Stimulated activated effector memory CD8-positive, alpha-beta T cell treated with anti-CD3 and anti-CD28 coated beads, Interleukin-12 subunit alpha, Interleukin-12 subunit beta, amount 100 ng/mL, for 72 hours (primary cell): ENCODE measurements around the gene MEP1A.
"Not testable (repeated sequence)": the region's sequence is repeated elsewhere in the genome, so short reads cannot be mapped to it uniquely, and the experiment has no call there.

Source experiments
- ATAC-seq: fragments of 150-1000 bp; cut with Tn5 transposase; 2 replicates; pipeline ENCODE4 v1.10.0; 2021
- DNase-seq, 2 donors: peaks; one replicate each; pipeline ENCODE4 v3.0.0; 2021 to 2022; ENCODE audit warnings: low spot score in 2 of 2
- H3K27ac Mint-ChIP-seq: one replicate; pipeline ENCODE4 v1.8.0; 2022; ENCODE audit warnings: mild to moderate bottlenecking, mixed read lengths
- H3K36me3 Mint-ChIP-seq: one replicate; pipeline ENCODE4 v1.8.0; 2022; ENCODE audit warnings: mild to moderate bottlenecking, mixed read lengths
- H3K4me1 Mint-ChIP-seq: one replicate; pipeline ENCODE4 v1.8.0; 2022; ENCODE audit warnings: mixed read lengths
- H3K4me3 Mint-ChIP-seq: one replicate; pipeline ENCODE4 v1.8.0; 2022; ENCODE audit warnings: mild to moderate bottlenecking, mixed read lengths
- H3K9me3 Mint-ChIP-seq: one replicate; pipeline ENCODE4 v1.8.0; 2022; ENCODE audit warnings: mixed read lengths

The MEP1A gene

GRCh38 chr6:46764280-46764679, 28.9 kb upstream of the MEP1A start:
- not testable (repeated sequence) for H3K4me1 Mint-ChIP-seq, H3K4me3 Mint-ChIP-seq, H3K36me3 Mint-ChIP-seq, ATAC-seq, H3K27ac Mint-ChIP-seq, DNase-seq, H3K9me3 Mint-ChIP-seq

GRCh38 chr6:46764961-46765360, 28.2 kb upstream of the MEP1A start:
- H3K9me3 Mint-ChIP-seq: peaks cover 3% of the 10 kb centered on the region
- H3K4me3 Mint-ChIP-seq: no peak overlapping the region
- ATAC-seq (no peak), DNase-seq (no peak)
- H3K4me1 Mint-ChIP-seq: no peaks in the 10 kb centered on the region
- H3K36me3 Mint-ChIP-seq: no peaks in the 10 kb centered on the region
- no peak overlapping the region for H3K27ac Mint-ChIP-seq

GRCh38 chr6:46772016-46772415, 21.2 kb upstream of the MEP1A start:
- Mint-ChIP-seq H3K36me3 (no peaks in the 10 kb centered on the region), H3K4me1 (no peaks in the 10 kb centered on the region), H3K27ac (no peak overlapping the region)

GRCh38 chr6:46772762-46773161, 20.4 kb upstream of the MEP1A start:
- Mint-ChIP-seq H3K4me1 (no peaks in the 10 kb centered on the region), H3K9me3 (no peaks in the 10 kb centered on the region), H3K27ac (no peak overlapping the region), H3K36me3 (no peaks in the 10 kb centered on the region), H3K4me3 (no peak overlapping the region)
- DNase-seq (no peak), ATAC-seq (no peak)

More at GRCh38 chr6:46772016-46772415, 21.2 kb upstream of the MEP1A start:
- no peak overlapping the region for H3K4me3 Mint-ChIP-seq
- DNase-seq (no peak), ATAC-seq (no peak)
- peaks cover 3% of the 10 kb centered on the region for H3K9me3 Mint-ChIP-seq

GRCh38 chr6:46773201-46773855, 19.9 kb upstream of the MEP1A start:
- DNase-seq: no peak
- no peaks in the 10 kb centered on the region for H3K4me1 Mint-ChIP-seq
- no peak for ATAC-seq
- no peak overlapping the region for H3K27ac Mint-ChIP-seq
- no peaks in the 10 kb centered on the region for H3K9me3 Mint-ChIP-seq
- H3K4me3 Mint-ChIP-seq: no peak overlapping the region
- no peaks in the 10 kb centered on the region for H3K36me3 Mint-ChIP-seq

GRCh38 chr6:46774736-46775135, 18.5 kb upstream of the MEP1A start:
- H3K4me1 Mint-ChIP-seq, H3K36me3 Mint-ChIP-seq, ATAC-seq, H3K27ac Mint-ChIP-seq, H3K4me3 Mint-ChIP-seq, DNase-seq, H3K9me3 Mint-ChIP-seq: not testable (repeated sequence)

- Mint-ChIP-seq H3K9me3 (no peaks in the 10 kb centered on the region), H3K27ac (no peak overlapping the region), H3K36me3 (no peaks in the 10 kb centered on the region), H3K4me3 (no peak overlapping the region), H3K4me1 (no peaks in the 10 kb centered on the region)
- ATAC-seq: no peak
- DNase-seq: no peak
Observed at GRCh38 chr6:46776070-46776712, 17.0 kb upstream of the MEP1A start.

- no peak for DNase-seq
- ATAC-seq: no peak
- Mint-ChIP-seq H3K27ac (no peak overlapping the region), H3K9me3 (no peaks in the 10 kb centered on the region), H3K4me1 (no peaks in the 10 kb centered on the region), H3K4me3 (no peak overlapping the region), H3K36me3 (no peaks in the 10 kb centered on the region)
Observed at GRCh38 chr6:46777476-46778346, 15.5 kb upstream of the MEP1A start.

- no peak for ATAC-seq
- Mint-ChIP-seq H3K4me1 (no peaks in the 10 kb centered on the region), H3K4me3 (no peak overlapping the region), H3K9me3 (no peaks in the 10 kb centered on the region), H3K36me3 (no peaks in the 10 kb centered on the region), H3K27ac (no peak overlapping the region)
- DNase-seq: no peak
Observed at GRCh38 chr6:46781478-46782378, 11.5 kb upstream of the MEP1A start.

- H3K36me3 Mint-ChIP-seq: no peaks in the 10 kb centered on the region
Observed at GRCh38 chr6:46784535-46784934, 8.7 kb upstream of the MEP1A start.

GRCh38 chr6:46787871-46788540, 5.2 kb upstream of the MEP1A start:
- DNase-seq: no peak
- no peaks in the 10 kb centered on the region for H3K36me3 Mint-ChIP-seq
- ATAC-seq: no peak
- no peaks in the 10 kb centered on the region for H3K9me3 Mint-ChIP-seq
- no peak overlapping the region for H3K27ac Mint-ChIP-seq
- no peak overlapping the region for H3K4me3 Mint-ChIP-seq
- no peaks in the 10 kb centered on the region for H3K4me1 Mint-ChIP-seq

More at GRCh38 chr6:46784535-46784934, 8.7 kb upstream of the MEP1A start:
- Mint-ChIP-seq H3K4me1 (no peaks in the 10 kb centered on the region), H3K9me3 (no peaks in the 10 kb centered on the region), H3K4me3 (no peak overlapping the region), H3K27ac (no peak overlapping the region)
- ATAC-seq (no peak), DNase-seq (no peak)

GRCh38 chr6:46788791-46789190, 4.4 kb upstream of the MEP1A start:
- Mint-ChIP-seq H3K4me3 (no peak overlapping the region), H3K9me3 (no peaks in the 10 kb centered on the region), H3K36me3 (no peaks in the 10 kb centered on the region), H3K27ac (no peak overlapping the region), H3K4me1 (no peaks in the 10 kb centered on the region)
- no peak for DNase-seq
- no peak for ATAC-seq

- H3K9me3 Mint-ChIP-seq: no peaks in the 10 kb centered on the region
- no peak overlapping the region for H3K4me3 Mint-ChIP-seq
- no peaks in the 10 kb centered on the region for H3K4me1 Mint-ChIP-seq
- ATAC-seq (no peak), DNase-seq (no peak)
- no peaks in the 10 kb centered on the region for H3K36me3 Mint-ChIP-seq
- H3K27ac Mint-ChIP-seq: no peak overlapping the region
Observed at GRCh38 chr6:46789434-46790354, 3.5 kb upstream of the MEP1A start.
